Natural killer cell (primary cell): ENCODE results near the gene C11orf97. TPM values are rescaled to one million over a fixed set of nuclear protein-coding genes. Genes with fewer than 3 reads are reported as not detected.
A peak's percentile ranks its signal among the peaks of the same experiment; 100 is the strongest.

Source experiments
- ATAC-seq, 3 donors: fragments of 150-1000 bp in 2 of 3; fragments of 200-7000 bp in 1 of 3; cut with Tn5 transposase; 1 replicate in 1 of 3; 2 replicates in 2 of 3; pipeline ENCODE4 v1.10.0; 2021; ENCODE audit warnings: mild to moderate bottlenecking in 2 of 3, moderate library complexity in 2 of 3
- DNase-seq, 2 donors: peaks; one replicate each; pipeline versions ENCODE4 v3.0.0 to v3.0.0-alpha.2; 2013 to 2021; ENCODE audit warnings: mixed read lengths in 1 of 2
- H3K27ac ChIP-seq: one replicate; pipeline ENCODE4 v1.5.1; 2013; ENCODE audit warnings: mild to moderate bottlenecking, low read length
- H3K27me3 ChIP-seq: one replicate; pipeline ENCODE4 v1.6.1; 2013; ENCODE audit warnings: low read length; ENCODE audit not compliant: control insufficient read depth, insufficient read depth
- H3K36me3 ChIP-seq: one replicate; pipeline ENCODE4 v1.6.1; 2013; ENCODE audit warnings: low read length; ENCODE audit not compliant: control insufficient read depth, insufficient read depth
- H3K4me1 ChIP-seq: one replicate; pipeline ENCODE4 v1.6.1; 2013; ENCODE audit warnings: low read length; ENCODE audit not compliant: control insufficient read depth, insufficient read depth
- H3K4me3 ChIP-seq: one replicate; pipeline ENCODE4 v1.5.1; 2013; ENCODE audit warnings: low read length
- H3K9me3 ChIP-seq: one replicate; pipeline ENCODE4 v1.6.1; 2013; ENCODE audit warnings: low read length; ENCODE audit not compliant: control insufficient read depth, insufficient read depth
- H3K27ac Mint-ChIP-seq, 2 donors: one replicate each; pipeline ENCODE4 v1.8.0; 2022; ENCODE audit warnings: mild to moderate bottlenecking in 2 of 2, mixed read lengths in 2 of 2, moderate library complexity in 1 of 2
- H3K27me3 Mint-ChIP-seq, 2 donors: one replicate each; pipeline ENCODE4 v1.8.0; 2022; ENCODE audit warnings: low read depth in 2 of 2, mixed read lengths in 2 of 2
- H3K36me3 Mint-ChIP-seq: one replicate; pipeline ENCODE4 v1.8.0; 2022; ENCODE audit warnings: mixed read lengths
- H3K4me1 Mint-ChIP-seq, 2 donors: one replicate each; pipeline ENCODE4 v1.8.0; 2022; ENCODE audit warnings: mixed read lengths in 2 of 2
- H3K4me3 Mint-ChIP-seq: one replicate; pipeline ENCODE4 v1.8.0; 2022; ENCODE audit warnings: mild to moderate bottlenecking, moderate library complexity, mixed read lengths
- H3K9me3 Mint-ChIP-seq, 2 donors: one replicate each; pipeline ENCODE4 v1.8.0; 2022; ENCODE audit warnings: mixed read lengths in 2 of 2
- CTCF ChIP-seq: fragments of 200-600 bp; IDR thresholded peaks from one replicate; pipeline ENCODE4 v1.8.0; 2022; ENCODE audit warnings: antibody characterized with exemption
- WGBS: methylation state at CpG from one replicate; pipeline ENCODE4 v1.1.7; 2013; ENCODE audit warnings: missing lambda C conversion rate; ENCODE audit not compliant: insufficient coverage; 5-methylcytosine and 5-hydroxymethylcytosine counted together
- intact Hi-C: fragments of 100-400 bp; cut with micrococcal nuclease; formaldehyde crosslinking; loops from one replicate; pipeline ENCODE4 v1.14.2; 2022
- total RNA-seq, 4 donors: library from RNA; stranded (reverse); fragments of 120-200 nt in 1 of 4; gene quantifications; one replicate each; pipeline versions ENCODE4 v1.2.3 to v1.2.4, GENCODE V29; 2013 to 2022

The C11orf97 gene
- not detected for total RNA-seq
- not detected for total RNA-seq (2013)

GRCh38 chr11:94511932-94512781 lies at the start of gene C11orf97:
TSS of gene C11orf97 (plus strand) at chr11:94512461. CDS start at chr11:94512529, 68 bp downstream.
- H3K4me1 Mint-ChIP-seq: peaks cover 17 to 22% of the 10 kb centered on the region in 2 donors
- H3K27me3 ChIP-seq: no peaks in the 10 kb centered on the region
- peak; percentile 49 to 71 for DNase-seq
- ATAC-seq: peak; percentile 82 to 88 (median 85)
- peak within 1 kb of the TSS; percentile 80 to 82 for H3K27ac Mint-ChIP-seq
- peaks cover 11% of the 10 kb centered on the region for H3K4me1 ChIP-seq
- H3K36me3 Mint-ChIP-seq: no peaks in the 10 kb centered on the region
- peak within 1 kb of the TSS; percentile 92 for H3K4me3 Mint-ChIP-seq
- H3K9me3 ChIP-seq: no peaks in the 10 kb centered on the region
- no peaks in the 10 kb centered on the region for H3K36me3 ChIP-seq
- TF ChIP-seq CTCF: no peak
- peaks cover 5 to 18% of the 10 kb centered on the region in 2 donors for H3K27me3 Mint-ChIP-seq
- intact Hi-C loops: loop anchor here (5.0 kb wide), 1 partner anchor 1700 kb away; no protein-coding TSS in a partner anchor
- peak within 1 kb of the TSS; percentile 30 for H3K4me3 ChIP-seq
- H3K9me3 Mint-ChIP-seq: no peaks in the 10 kb centered on the region
- no peak within 1 kb of the TSS for H3K27ac ChIP-seq
- 20% methylated on average over 52 of the region's 53 CpGs for WGBS

- Histone ChIP-seq H3K9me3 (no peaks in the 10 kb centered on the region), H3K36me3 (peaks cover 33% of the 10 kb centered on the region), H3K27ac (no peak overlapping the region), H3K27me3 (no peaks in the 10 kb centered on the region), H3K4me1 (peaks cover 8% of the 10 kb centered on the region), H3K4me3 (no peak overlapping the region)
- no peak for TF ChIP-seq CTCF
- DNase-seq (no peak), ATAC-seq (no peak)
- intact Hi-C loops: no loop called here
- Mint-ChIP-seq H3K36me3 (peaks cover 13% of the 10 kb centered on the region), H3K9me3 (no peaks in the 10 kb centered on the region), H3K4me1 (peaks cover 24 to 27% of the 10 kb centered on the region in 2 donors), H3K27me3 (no peaks in the 10 kb centered on the region), H3K27ac (no peak overlapping the region), H3K4me3 (no peak overlapping the region)
- 80% methylated on average over 2 of the region's 2 CpGs for WGBS
Observed at GRCh38 chr11:94469416-94469815, 42.8 kb upstream of the C11orf97 start.

- no peak overlapping the region for H3K4me3 ChIP-seq
- Mint-ChIP-seq H3K27me3 (no peaks in the 10 kb centered on the region), H3K9me3 (no peaks in the 10 kb centered on the region), H3K4me3 (peak overlapping the region; percentile 69), H3K36me3 (peaks cover 5% of the 10 kb centered on the region), H3K27ac (peak overlapping the region; percentile 84 to 95), H3K4me1 (peaks cover 29 to 36% of the 10 kb centered on the region in 2 donors)
- no peak for TF ChIP-seq CTCF
- ATAC-seq (peak; percentile 93 to 99 (median 96)), DNase-seq (peak in 1 of 2 donors; percentile 58)
- peaks cover 34% of the 10 kb centered on the region for H3K36me3 ChIP-seq
- H3K9me3 ChIP-seq: no peaks in the 10 kb centered on the region
- no peaks in the 10 kb centered on the region for H3K27me3 ChIP-seq
- H3K27ac ChIP-seq: peak overlapping the region; percentile 87
- H3K4me1 ChIP-seq: peaks cover 8% of the 10 kb centered on the region
- WGBS: 92% methylated on average over 2 of the region's 3 CpGs
- intact Hi-C loops: loop anchor here (5.0 kb wide), 1 partner anchor 346 kb away; the partner anchor contains the start of gene PANX1
Observed at GRCh38 chr11:94472916-94473799, 39.1 kb upstream of the C11orf97 start.
